B cell (primary cell): Measurements from ENCODE around the gene GPC3. TPM values are rescaled to one million over a fixed set of nuclear protein-coding genes. Genes with fewer than 3 reads are reported as not detected.

Experiments used
- ATAC-seq: fragments of 200-7000 bp; cut with Tn5 transposase; one replicate; pipeline ENCODE4 v1.10.0; 2021; ENCODE audit warnings: low read depth, mild to moderate bottlenecking, moderate number of reproducible peaks, moderate library complexity
- CTCF ChIA-PET: fragments of 350-600 bp; sonication (Branson Sonifier 250); formaldehyde crosslinking; loops from one replicate; lab custom pipeline; 2021; ENCODE audit warnings: antibody characterized with exemption, inconsistent platforms; lab: Charles Lee
- POLR2A ChIA-PET: fragments of 350-600 bp; sonication (Branson Sonifier 250); formaldehyde crosslinking; loops from one replicate; lab custom pipeline; 2021; ENCODE audit warnings: antibody characterized with exemption; lab: Charles Lee
- DNase-seq: peaks from one replicate; pipeline ENCODE4 v3.0.0; 2013
- H2AFZ ChIP-seq: 2 replicates; pipeline ENCODE4 v1.6.1; 2012; ENCODE audit warnings: mild to moderate bottlenecking, low read depth, low read length; ENCODE audit not compliant: insufficient read depth, poor library complexity, severe bottlenecking
- H3K27ac ChIP-seq, 2 donors: 1 replicate in 1 of 2; 2 replicates in 1 of 2; pipeline ENCODE4 v1.5.1; 2012 to 2013; ENCODE audit warnings: low read length in 2 of 2, mild to moderate bottlenecking in 2 of 2, moderate library complexity in 1 of 2
- H3K27me3 ChIP-seq, 4 experiments: fragments of 200-600 bp in 1 of 4; sonication (generic) in 1 of 4; replicated peaks in 1 of 4; 1 replicate in 2 of 4; 2 replicates in 2 of 4; pipeline versions ENCODE4 v1.6.1 to v1.7.0; 2013 to 2016; ENCODE audit warnings: low read length in 3 of 4, mild to moderate bottlenecking in 2 of 4, mixed read lengths in 1 of 4, moderate library complexity in 1 of 4; ENCODE audit not compliant: insufficient read depth in 4 of 4, control insufficient read depth in 3 of 4; ENCODE audit errors: control extremely low read depth in 1 of 4
- H3K36me3 ChIP-seq, 2 experiments: replicated peaks in 1 of 2; 1 replicate in 1 of 2; 2 replicates in 1 of 2; pipeline versions ENCODE4 v1.6.1 to v1.7.1; 2013; ENCODE audit warnings: low read length in 1 of 2; ENCODE audit not compliant: insufficient read depth in 2 of 2, control insufficient read depth in 1 of 2; ENCODE audit errors: control extremely low read depth in 1 of 2, extremely low read depth in 1 of 2
- H3K4me1 ChIP-seq, 2 donors: fragments of 200-600 bp in 1 of 2; sonication (generic) in 1 of 2; 1 replicate in 1 of 2; 2 replicates in 1 of 2; pipeline versions ENCODE4 v1.5.1 to v1.6.1; 2013 to 2017; ENCODE audit warnings: low read length in 2 of 2; ENCODE audit not compliant: control insufficient read depth in 2 of 2, insufficient read depth in 2 of 2
- H3K4me2 ChIP-seq: replicated peaks from 2 replicates; pipeline ENCODE3; 2012; ENCODE audit warnings: mild to moderate bottlenecking, low read depth, low read length; ENCODE audit not compliant: poor library complexity, severe bottlenecking
- H3K4me3 ChIP-seq, 5 experiments: fragments of 200-600 bp in 1 of 5; sonication (generic) in 1 of 5; 1 replicate in 3 of 5; 2 replicates in 2 of 5; pipeline versions ENCODE4 v1.5.1 to v1.7.0; 2011 to 2016; ENCODE audit warnings: low read length in 4 of 5, mild to moderate bottlenecking in 4 of 5, low read depth in 2 of 5, control low read depth in 1 of 5, moderate library complexity in 1 of 5; ENCODE audit not compliant: insufficient read depth in 1 of 5; ENCODE audit errors: control extremely low read depth in 1 of 5, extremely low read depth in 1 of 5
- H3K79me2 ChIP-seq: fragments of 200-600 bp; sonication (generic); one replicate; pipeline ENCODE4 v1.6.0; 2016; ENCODE audit warnings: low read length; ENCODE audit not compliant: control insufficient read depth, insufficient read depth
- H3K9ac ChIP-seq: fragments of 200-600 bp; sonication (generic); 2 replicates; pipeline ENCODE4 v1.6.1; 2017; ENCODE audit warnings: mild to moderate bottlenecking, low read length, moderate library complexity
- H3K9me3 ChIP-seq, 3 donors: one replicate each; pipeline versions ENCODE4 v1.6.1 to v1.7.1; 2013; ENCODE audit warnings: low read length in 2 of 3; ENCODE audit not compliant: control insufficient read depth in 2 of 3, insufficient read depth in 1 of 3; ENCODE audit errors: control extremely low read depth in 1 of 3
- H4K20me1 ChIP-seq: 2 replicates; pipeline ENCODE4 v1.6.0; 2012; ENCODE audit warnings: mild to moderate bottlenecking, low read length; ENCODE audit not compliant: insufficient read depth, control insufficient read depth, poor library complexity, severe bottlenecking
- H3K27ac Mint-ChIP-seq: one replicate; pipeline ENCODE4 v1.8.0; 2021; ENCODE audit warnings: mixed read lengths
- H3K27me3 Mint-ChIP-seq: one replicate; pipeline ENCODE4 v1.8.0; 2021; ENCODE audit warnings: mixed read lengths
- H3K4me1 Mint-ChIP-seq: one replicate; pipeline ENCODE4 v1.8.0; 2021; ENCODE audit warnings: mixed read lengths
- H3K4me3 Mint-ChIP-seq: one replicate; pipeline ENCODE4 v1.8.0; 2021; ENCODE audit warnings: mixed read lengths
- H3K9me3 Mint-ChIP-seq: one replicate; pipeline ENCODE4 v1.8.0; 2022; ENCODE audit warnings: mixed read lengths; ENCODE audit not compliant: insufficient read depth
- EZH2 ChIP-seq: IDR thresholded peaks from 2 replicates; pipeline ENCODE4 v1.6.1; 2012; ENCODE audit warnings: borderline replicate concordance, low read depth, mild to moderate bottlenecking, moderate library complexity, low read length; ENCODE audit not compliant: insufficient read depth, poor library complexity, severe bottlenecking
- WGBS: methylation state at CpG from one replicate; pipeline ENCODE4 v1.1.5; 2013; ENCODE audit warnings: missing lambda C conversion rate; ENCODE audit not compliant: insufficient coverage; 5-methylcytosine and 5-hydroxymethylcytosine counted together
- intact Hi-C: fragments of 100-400 bp; cut with micrococcal nuclease; formaldehyde crosslinking; loops from one replicate; pipeline ENCODE4 v1.10.0; 2022
- polyA plus RNA-seq: library from polyadenylated mRNA; depleted of rRNA; stranded (reverse); fragments of >200 nt; gene quantifications from 2 replicates; pipeline ENCODE4 v1.2.3, GENCODE V29; 2012
- total RNA-seq, 2 donors: library from RNA; stranded (reverse); fragments of 120-200 nt in 1 of 2; gene quantifications; 1 replicate in 1 of 2; 2 replicates in 1 of 2; pipeline versions ENCODE4 v1.2.3 to v1.2.4, GENCODE V29; 2013 to 2022
- TF ChIP-seq, protein P1 (sequence below): fragments of 200-600 bp; IDR thresholded peaks from one replicate; pipeline ENCODE4 v1.8.0; 2022; ENCODE audit warnings: antibody characterized with exemption, mild to moderate bottlenecking

Gene GPC3
- total and polyA plus RNA-seq, 2 donors (not counting 1 experiment from before 2014, with no cell fraction given), result not detected

GRCh38 chrX:133754657-133755056, 230.7 kb downstream of the GPC3 start:
- intact Hi-C loops, result no loop called here
- TF ChIP-seq EZH2, result no peak
- TF ChIP-seq, protein P1, sequence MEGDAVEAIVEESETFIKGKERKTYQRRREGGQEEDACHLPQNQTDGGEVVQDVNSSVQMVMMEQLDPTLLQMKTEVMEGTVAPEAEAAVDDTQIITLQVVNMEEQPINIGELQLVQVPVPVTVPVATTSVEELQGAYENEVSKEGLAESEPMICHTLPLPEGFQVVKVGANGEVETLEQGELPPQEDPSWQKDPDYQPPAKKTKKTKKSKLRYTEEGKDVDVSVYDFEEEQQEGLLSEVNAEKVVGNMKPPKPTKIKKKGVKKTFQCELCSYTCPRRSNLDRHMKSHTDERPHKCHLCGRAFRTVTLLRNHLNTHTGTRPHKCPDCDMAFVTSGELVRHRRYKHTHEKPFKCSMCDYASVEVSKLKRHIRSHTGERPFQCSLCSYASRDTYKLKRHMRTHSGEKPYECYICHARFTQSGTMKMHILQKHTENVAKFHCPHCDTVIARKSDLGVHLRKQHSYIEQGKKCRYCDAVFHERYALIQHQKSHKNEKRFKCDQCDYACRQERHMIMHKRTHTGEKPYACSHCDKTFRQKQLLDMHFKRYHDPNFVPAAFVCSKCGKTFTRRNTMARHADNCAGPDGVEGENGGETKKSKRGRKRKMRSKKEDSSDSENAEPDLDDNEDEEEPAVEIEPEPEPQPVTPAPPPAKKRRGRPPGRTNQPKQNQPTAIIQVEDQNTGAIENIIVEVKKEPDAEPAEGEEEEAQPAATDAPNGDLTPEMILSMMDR, result no peak
- ATAC-seq (no peak), DNase-seq (no peak)
- no peak overlapping the region for H3K4me3 ChIP-seq
- WGBS, result no CpG with 5 or more reads among the region's 2 CpGs
- H3K4me1 ChIP-seq, result no peaks in the 10 kb centered on the region
- H3K9me3 ChIP-seq, result no peaks in the 10 kb centered on the region
- Mint-ChIP-seq H3K4me3 (no peak overlapping the region), H3K9me3 (no peaks in the 10 kb centered on the region), H3K27ac (no peak overlapping the region), H3K4me1 (peaks cover 3% of the 10 kb centered on the region), H3K27me3 (peaks cover 4% of the 10 kb centered on the region)
- H3K79me2 ChIP-seq, result no peaks in the 10 kb centered on the region
- no peak overlapping the region for H3K27ac ChIP-seq
- H3K4me2 ChIP-seq, result no peak overlapping the region
- no peaks in the 10 kb centered on the region for H3K27me3 ChIP-seq
- POLR2A ChIA-PET, result no interaction called here
- no peak overlapping the region for H2AFZ ChIP-seq
- CTCF ChIA-PET, result interaction anchor here (0.6 kb wide), 1 partner anchor 85 kb away, joined by 4 read pairs; no protein-coding TSS in a partner anchor
- no peak overlapping the region for H3K9ac ChIP-seq
- no peaks in the 10 kb centered on the region for H3K36me3 ChIP-seq
- H4K20me1 ChIP-seq, result no peaks in the 10 kb centered on the region

- H3K9me3 Mint-ChIP-seq, result no peaks in the 10 kb centered on the region
- H3K79me2 ChIP-seq, result no peaks in the 10 kb centered on the region
- ChIA-PET CTCF (interaction anchor here (1.3 kb wide), 1 partner anchor 42 kb away, joined by 5 read pairs; no protein-coding TSS in a partner anchor), POLR2A (no interaction called here)
- ATAC-seq (no peak), DNase-seq (no peak)
- H3K27ac Mint-ChIP-seq, result no peak overlapping the region
- H2AFZ ChIP-seq, result no peak overlapping the region
- no peak overlapping the region for H3K27ac ChIP-seq
- H3K4me1 ChIP-seq, result no peaks in the 10 kb centered on the region
- H3K27me3 ChIP-seq, result no peaks in the 10 kb centered on the region
- WGBS, result 0% methylated on average over 1 of the region's 4 CpGs
- peaks cover 6% of the 10 kb centered on the region for H3K4me1 Mint-ChIP-seq
- no peaks in the 10 kb centered on the region for H3K36me3 ChIP-seq
- H3K4me3 Mint-ChIP-seq, result no peak overlapping the region
- H3K9me3 ChIP-seq, result no peaks in the 10 kb centered on the region
- no peak overlapping the region for H3K4me2 ChIP-seq
- no peaks in the 10 kb centered on the region for H3K27me3 Mint-ChIP-seq
- no peak overlapping the region for H3K4me3 ChIP-seq
- intact Hi-C loops, result loop anchor here (5.0 kb wide), 1 partner anchor 172 kb away; no protein-coding TSS in a partner anchor
- no peaks in the 10 kb centered on the region for H4K20me1 ChIP-seq
- no peak overlapping the region for H3K9ac ChIP-seq
- TF ChIP-seq, protein P1, result no peak
- TF ChIP-seq EZH2, result no peak
These were observed 235.4 kb downstream of the GPC3 start for GRCh38 chrX:133749951-133750350.
